ENCODE results near the gene CFAP45. TPM values are rescaled to one million over a fixed set of nuclear protein-coding genes. Genes with fewer than 3 reads are reported as not detected.

CFAP45 gene
- total and polyA plus RNA-seq, 9 of the 15 experiments (the other 6 are each of a cell fraction or from before 2014, with no cell fraction given), result 0.65 to 2.4 (median 1.5) TPM

DNA sequence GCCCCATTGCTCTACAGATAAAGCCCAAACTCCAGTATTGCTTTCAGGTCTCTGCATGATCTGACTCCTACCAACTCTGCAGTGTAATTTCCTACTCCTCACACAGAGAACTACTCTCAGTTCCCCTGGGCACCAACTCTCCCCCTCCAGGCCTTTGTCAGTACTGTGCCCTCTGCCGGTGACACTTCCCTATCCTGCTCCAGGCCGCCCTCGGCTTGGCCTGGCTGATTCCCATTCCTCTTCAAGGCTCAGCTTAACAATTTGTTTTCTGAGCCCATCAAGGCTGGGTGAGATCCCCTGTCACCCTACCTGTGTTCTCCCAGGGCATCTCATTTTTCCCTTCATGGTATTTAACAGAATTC is 70.7 kb downstream of the CFAP45 start (continued):
- TF ChIP-seq, protein P1, sequence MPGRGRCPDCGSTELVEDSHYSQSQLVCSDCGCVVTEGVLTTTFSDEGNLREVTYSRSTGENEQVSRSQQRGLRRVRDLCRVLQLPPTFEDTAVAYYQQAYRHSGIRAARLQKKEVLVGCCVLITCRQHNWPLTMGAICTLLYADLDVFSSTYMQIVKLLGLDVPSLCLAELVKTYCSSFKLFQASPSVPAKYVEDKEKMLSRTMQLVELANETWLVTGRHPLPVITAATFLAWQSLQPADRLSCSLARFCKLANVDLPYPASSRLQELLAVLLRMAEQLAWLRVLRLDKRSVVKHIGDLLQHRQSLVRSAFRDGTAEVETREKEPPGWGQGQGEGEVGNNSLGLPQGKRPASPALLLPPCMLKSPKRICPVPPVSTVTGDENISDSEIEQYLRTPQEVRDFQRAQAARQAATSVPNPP (IDR thresholded peaks at IDR 0.05; ENCODE audit: borderline replicate concordance, insufficient read depth, insufficient read length), result no peak
- TF ChIP-seq, protein P2, sequence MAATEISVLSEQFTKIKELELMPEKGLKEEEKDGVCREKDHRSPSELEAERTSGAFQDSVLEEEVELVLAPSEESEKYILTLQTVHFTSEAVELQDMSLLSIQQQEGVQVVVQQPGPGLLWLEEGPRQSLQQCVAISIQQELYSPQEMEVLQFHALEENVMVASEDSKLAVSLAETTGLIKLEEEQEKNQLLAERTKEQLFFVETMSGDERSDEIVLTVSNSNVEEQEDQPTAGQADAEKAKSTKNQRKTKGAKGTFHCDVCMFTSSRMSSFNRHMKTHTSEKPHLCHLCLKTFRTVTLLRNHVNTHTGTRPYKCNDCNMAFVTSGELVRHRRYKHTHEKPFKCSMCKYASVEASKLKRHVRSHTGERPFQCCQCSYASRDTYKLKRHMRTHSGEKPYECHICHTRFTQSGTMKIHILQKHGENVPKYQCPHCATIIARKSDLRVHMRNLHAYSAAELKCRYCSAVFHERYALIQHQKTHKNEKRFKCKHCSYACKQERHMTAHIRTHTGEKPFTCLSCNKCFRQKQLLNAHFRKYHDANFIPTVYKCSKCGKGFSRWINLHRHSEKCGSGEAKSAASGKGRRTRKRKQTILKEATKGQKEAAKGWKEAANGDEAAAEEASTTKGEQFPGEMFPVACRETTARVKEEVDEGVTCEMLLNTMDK (IDR thresholded peaks at IDR 0.05; ENCODE audit: borderline replicate concordance, insufficient read depth, low read depth, low read length, poor library complexity, severe bottlenecking), result peak; percentile 41
- no peak for TF ChIP-seq GABPB1 (CRISPR knock-in tag; IDR thresholded peaks at IDR 0.05)
- TF ChIP-seq, protein P3, sequence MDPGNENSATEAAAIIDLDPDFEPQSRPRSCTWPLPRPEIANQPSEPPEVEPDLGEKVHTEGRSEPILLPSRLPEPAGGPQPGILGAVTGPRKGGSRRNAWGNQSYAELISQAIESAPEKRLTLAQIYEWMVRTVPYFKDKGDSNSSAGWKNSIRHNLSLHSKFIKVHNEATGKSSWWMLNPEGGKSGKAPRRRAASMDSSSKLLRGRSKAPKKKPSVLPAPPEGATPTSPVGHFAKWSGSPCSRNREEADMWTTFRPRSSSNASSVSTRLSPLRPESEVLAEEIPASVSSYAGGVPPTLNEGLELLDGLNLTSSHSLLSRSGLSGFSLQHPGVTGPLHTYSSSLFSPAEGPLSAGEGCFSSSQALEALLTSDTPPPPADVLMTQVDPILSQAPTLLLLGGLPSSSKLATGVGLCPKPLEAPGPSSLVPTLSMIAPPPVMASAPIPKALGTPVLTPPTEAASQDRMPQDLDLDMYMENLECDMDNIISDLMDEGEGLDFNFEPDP (CRISPR knock-in tag; IDR thresholded peaks at IDR 0.05), result no peak
- no peak for TF ChIP-seq ZNF431 (CRISPR knock-in tag; IDR thresholded peaks at IDR 0.05)
- TF ChIP-seq, protein P4, sequence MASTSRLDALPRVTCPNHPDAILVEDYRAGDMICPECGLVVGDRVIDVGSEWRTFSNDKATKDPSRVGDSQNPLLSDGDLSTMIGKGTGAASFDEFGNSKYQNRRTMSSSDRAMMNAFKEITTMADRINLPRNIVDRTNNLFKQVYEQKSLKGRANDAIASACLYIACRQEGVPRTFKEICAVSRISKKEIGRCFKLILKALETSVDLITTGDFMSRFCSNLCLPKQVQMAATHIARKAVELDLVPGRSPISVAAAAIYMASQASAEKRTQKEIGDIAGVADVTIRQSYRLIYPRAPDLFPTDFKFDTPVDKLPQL (IDR thresholded peaks at IDR 0.05; ENCODE audit: extremely low read depth, insufficient read length), result no peak
- TF ChIP-seq PHTF2 (CRISPR knock-in tag; IDR thresholded peaks at IDR 0.05), result no peak
- no peak for TF ChIP-seq SIN3B (IDR thresholded peaks at IDR 0.05; ENCODE audit: low read depth)
- no peak for TF ChIP-seq ZNF707 (CRISPR knock-in tag; conservative IDR thresholded peaks at IDR 0.05)
- TF ChIP-seq BMI1 (IDR thresholded peaks at IDR 0.05; ENCODE audit: low read length), result no peak
- TF ChIP-seq MED1 (CRISPR knock-in tag; IDR thresholded peaks at IDR 0.05; ENCODE audit: borderline replicate concordance), result no peak
- TF ChIP-seq FOXK1 (CRISPR knock-in tag; IDR thresholded peaks at IDR 0.05; ENCODE audit: borderline replicate concordance), result no peak
- TF ChIP-seq MAFF (IDR thresholded peaks at IDR 0.05; ENCODE audit: low read length), result no peak
- TF ChIP-seq ESRRB (CRISPR knock-in tag; IDR thresholded peaks at IDR 0.05; ENCODE audit: borderline replicate concordance), result no peak
- no peak for TF ChIP-seq FOXK2 (conservative IDR thresholded peaks at IDR 0.05 in 1 of 2, IDR thresholded peaks at IDR 0.05 in 1 of 2; ENCODE audit: low read depth in 2 of 2)
- TF ChIP-seq, protein P5, sequence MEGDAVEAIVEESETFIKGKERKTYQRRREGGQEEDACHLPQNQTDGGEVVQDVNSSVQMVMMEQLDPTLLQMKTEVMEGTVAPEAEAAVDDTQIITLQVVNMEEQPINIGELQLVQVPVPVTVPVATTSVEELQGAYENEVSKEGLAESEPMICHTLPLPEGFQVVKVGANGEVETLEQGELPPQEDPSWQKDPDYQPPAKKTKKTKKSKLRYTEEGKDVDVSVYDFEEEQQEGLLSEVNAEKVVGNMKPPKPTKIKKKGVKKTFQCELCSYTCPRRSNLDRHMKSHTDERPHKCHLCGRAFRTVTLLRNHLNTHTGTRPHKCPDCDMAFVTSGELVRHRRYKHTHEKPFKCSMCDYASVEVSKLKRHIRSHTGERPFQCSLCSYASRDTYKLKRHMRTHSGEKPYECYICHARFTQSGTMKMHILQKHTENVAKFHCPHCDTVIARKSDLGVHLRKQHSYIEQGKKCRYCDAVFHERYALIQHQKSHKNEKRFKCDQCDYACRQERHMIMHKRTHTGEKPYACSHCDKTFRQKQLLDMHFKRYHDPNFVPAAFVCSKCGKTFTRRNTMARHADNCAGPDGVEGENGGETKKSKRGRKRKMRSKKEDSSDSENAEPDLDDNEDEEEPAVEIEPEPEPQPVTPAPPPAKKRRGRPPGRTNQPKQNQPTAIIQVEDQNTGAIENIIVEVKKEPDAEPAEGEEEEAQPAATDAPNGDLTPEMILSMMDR (IDR thresholded peaks at IDR 0.05 in 2 of 3, conservative IDR thresholded peaks at IDR 0.05 in 1 of 3; ENCODE audit: insufficient read depth in 2 of 3, low read depth in 1 of 3, low read length in 3 of 3), result peak; percentile 61 to 65 (median 62)
- TF ChIP-seq ZNF175 (CRISPR knock-in tag; IDR thresholded peaks at IDR 0.05; ENCODE audit: low read depth), result no peak
- no peak for TF ChIP-seq ZNF24 (IDR thresholded peaks at IDR 0.05)
- TF ChIP-seq, protein P6, sequence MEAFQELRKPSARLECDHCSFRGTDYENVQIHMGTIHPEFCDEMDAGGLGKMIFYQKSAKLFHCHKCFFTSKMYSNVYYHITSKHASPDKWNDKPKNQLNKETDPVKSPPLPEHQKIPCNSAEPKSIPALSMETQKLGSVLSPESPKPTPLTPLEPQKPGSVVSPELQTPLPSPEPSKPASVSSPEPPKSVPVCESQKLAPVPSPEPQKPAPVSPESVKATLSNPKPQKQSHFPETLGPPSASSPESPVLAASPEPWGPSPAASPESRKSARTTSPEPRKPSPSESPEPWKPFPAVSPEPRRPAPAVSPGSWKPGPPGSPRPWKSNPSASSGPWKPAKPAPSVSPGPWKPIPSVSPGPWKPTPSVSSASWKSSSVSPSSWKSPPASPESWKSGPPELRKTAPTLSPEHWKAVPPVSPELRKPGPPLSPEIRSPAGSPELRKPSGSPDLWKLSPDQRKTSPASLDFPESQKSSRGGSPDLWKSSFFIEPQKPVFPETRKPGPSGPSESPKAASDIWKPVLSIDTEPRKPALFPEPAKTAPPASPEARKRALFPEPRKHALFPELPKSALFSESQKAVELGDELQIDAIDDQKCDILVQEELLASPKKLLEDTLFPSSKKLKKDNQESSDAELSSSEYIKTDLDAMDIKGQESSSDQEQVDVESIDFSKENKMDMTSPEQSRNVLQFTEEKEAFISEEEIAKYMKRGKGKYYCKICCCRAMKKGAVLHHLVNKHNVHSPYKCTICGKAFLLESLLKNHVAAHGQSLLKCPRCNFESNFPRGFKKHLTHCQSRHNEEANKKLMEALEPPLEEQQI (IDR thresholded peaks at IDR 0.05), result no peak

Measured in K562 (cell line).